Vagina (tissue), 2 donors: ENCODE data around the gene KCNG2. TPM values are rescaled to one million over a fixed set of nuclear protein-coding genes. Genes with fewer than 3 reads are reported as not detected.

Source experiments
- DNase-seq, 2 donors: peaks; one replicate each; pipeline ENCODE4 v3.0.0-alpha.2; 2017; ENCODE audit errors: extremely low spot score in 2 of 2
- H3K27ac ChIP-seq: fragments of 200-600 bp; sonication (generic); one replicate; pipeline ENCODE4 v1.5.1; 2019
- H3K27me3 ChIP-seq: fragments of 200-600 bp; sonication (generic); one replicate; pipeline ENCODE4 v1.5.1; 2019
- H3K36me3 ChIP-seq, 2 donors: fragments of 200-600 bp; sonication (generic); one replicate each; pipeline ENCODE4 v1.5.1; 2017 to 2019
- H3K4me1 ChIP-seq: fragments of 200-600 bp; sonication (generic); one replicate; pipeline ENCODE4 v1.5.1; 2019
- H3K4me3 ChIP-seq, 2 donors: fragments of 200-600 bp; sonication (generic); 1 replicate in 1 of 2; 2 replicates in 1 of 2; pipeline ENCODE4 v1.5.1; 2016 to 2019
- H3K9me3 ChIP-seq: fragments of 200-600 bp; sonication (generic); one replicate; pipeline ENCODE4 v1.5.1; 2019
- POLR2A ChIP-seq, 2 donors: fragments of 450-650 bp; IDR thresholded peaks; one replicate each; pipeline ENCODE4 v1.6.1; 2017; ENCODE audit warnings: antibody characterized with exemption in 2 of 2, mild to moderate bottlenecking in 2 of 2, moderate library complexity in 2 of 2
- POLR2AphosphoS5 ChIP-seq, 2 donors: sonication (generic); formaldehyde crosslinking; IDR thresholded peaks; one replicate each; pipeline ENCODE4 v1.9.0; 2017; ENCODE audit warnings: antibody characterized with exemption in 2 of 2, mild to moderate bottlenecking in 2 of 2, low read depth in 1 of 2; ENCODE audit not compliant: insufficient read depth in 1 of 2
- intact Hi-C: fragments of 100-400 bp; cut with DNase I; formaldehyde crosslinking; loops from one replicate; pipeline ENCODE4 v1.15.1; 2023
- total RNA-seq: library from RNA; depleted of rRNA; stranded (reverse); fragments of >200 nt; gene quantifications from one replicate; pipeline ENCODE4 v1.2.3, GENCODE V29; 2016
- TF ChIP-seq, protein P1 (sequence below), 3 experiments: fragments of 450-650 bp in 2 of 3; fragments of 200-600 bp in 1 of 3; sonication (generic) in 1 of 3; IDR thresholded peaks; one replicate each; pipeline ENCODE4 v1.5.1; 2017 to 2019; ENCODE audit warnings: antibody characterized with exemption in 3 of 3, mild to moderate bottlenecking in 2 of 3, moderate library complexity in 2 of 3

Gene KCNG2
- total RNA-seq, 1 donor from 2014 or later: not detected

DNA sequence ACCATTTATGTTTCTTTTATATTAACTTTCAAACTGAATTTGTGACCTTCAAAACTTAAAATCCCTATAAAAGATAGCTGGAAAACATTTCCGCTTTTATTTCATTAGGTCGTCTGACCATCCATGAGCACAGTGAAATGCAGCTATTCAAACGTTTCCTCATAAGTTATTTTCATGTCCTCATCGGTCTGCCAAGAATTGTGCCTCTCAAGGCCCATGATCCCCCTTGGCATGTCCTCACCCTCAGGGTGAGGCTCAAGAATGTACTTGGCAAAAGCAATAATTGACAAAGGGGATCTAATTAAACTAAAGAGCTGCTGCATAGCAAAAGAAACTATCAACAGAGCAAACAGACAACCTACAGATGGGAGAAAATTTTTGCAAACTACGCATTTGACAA lies 141.4 kb downstream of the KCNG2 start:
- intact Hi-C loops: no loop called here
- H3K4me1 ChIP-seq: peaks cover 39% of the 10 kb centered on the region
- no peaks in the 10 kb centered on the region for H3K9me3 ChIP-seq
- no peak overlapping the region for H3K4me3 ChIP-seq
- TF ChIP-seq, protein P1, sequence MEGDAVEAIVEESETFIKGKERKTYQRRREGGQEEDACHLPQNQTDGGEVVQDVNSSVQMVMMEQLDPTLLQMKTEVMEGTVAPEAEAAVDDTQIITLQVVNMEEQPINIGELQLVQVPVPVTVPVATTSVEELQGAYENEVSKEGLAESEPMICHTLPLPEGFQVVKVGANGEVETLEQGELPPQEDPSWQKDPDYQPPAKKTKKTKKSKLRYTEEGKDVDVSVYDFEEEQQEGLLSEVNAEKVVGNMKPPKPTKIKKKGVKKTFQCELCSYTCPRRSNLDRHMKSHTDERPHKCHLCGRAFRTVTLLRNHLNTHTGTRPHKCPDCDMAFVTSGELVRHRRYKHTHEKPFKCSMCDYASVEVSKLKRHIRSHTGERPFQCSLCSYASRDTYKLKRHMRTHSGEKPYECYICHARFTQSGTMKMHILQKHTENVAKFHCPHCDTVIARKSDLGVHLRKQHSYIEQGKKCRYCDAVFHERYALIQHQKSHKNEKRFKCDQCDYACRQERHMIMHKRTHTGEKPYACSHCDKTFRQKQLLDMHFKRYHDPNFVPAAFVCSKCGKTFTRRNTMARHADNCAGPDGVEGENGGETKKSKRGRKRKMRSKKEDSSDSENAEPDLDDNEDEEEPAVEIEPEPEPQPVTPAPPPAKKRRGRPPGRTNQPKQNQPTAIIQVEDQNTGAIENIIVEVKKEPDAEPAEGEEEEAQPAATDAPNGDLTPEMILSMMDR (IDR thresholded peaks at IDR 0.05): no peak
- H3K27ac ChIP-seq: no peak overlapping the region
- no peaks in the 10 kb centered on the region for H3K27me3 ChIP-seq
- peaks cover 0 to 41% of the 10 kb centered on the region in 2 donors for H3K36me3 ChIP-seq
- DNase-seq: no peak

- H3K27ac ChIP-seq: no peak overlapping the region
- H3K27me3 ChIP-seq: no peaks in the 10 kb centered on the region
- no peak overlapping the region for H3K4me3 ChIP-seq
- no peaks in the 10 kb centered on the region for H3K9me3 ChIP-seq
- no peak for DNase-seq
- peaks cover 51% of the 10 kb centered on the region for H3K4me1 ChIP-seq
- H3K36me3 ChIP-seq: peaks cover 0 to 35% of the 10 kb centered on the region in 2 donors
- TF ChIP-seq POLR2AphosphoS5 (IDR thresholded peaks at IDR 0.05; ENCODE audit: insufficient read depth in 1 of 2, low read depth in 1 of 2): no peak
- no peak for TF ChIP-seq POLR2A (IDR thresholded peaks at IDR 0.05)
- TF ChIP-seq, protein P1 (IDR thresholded peaks at IDR 0.05): no peak
- intact Hi-C loops: no loop called here
Measured at GRCh38 chr18:79940126-79940813, 142.5 kb downstream of the KCNG2 start.

DNA sequence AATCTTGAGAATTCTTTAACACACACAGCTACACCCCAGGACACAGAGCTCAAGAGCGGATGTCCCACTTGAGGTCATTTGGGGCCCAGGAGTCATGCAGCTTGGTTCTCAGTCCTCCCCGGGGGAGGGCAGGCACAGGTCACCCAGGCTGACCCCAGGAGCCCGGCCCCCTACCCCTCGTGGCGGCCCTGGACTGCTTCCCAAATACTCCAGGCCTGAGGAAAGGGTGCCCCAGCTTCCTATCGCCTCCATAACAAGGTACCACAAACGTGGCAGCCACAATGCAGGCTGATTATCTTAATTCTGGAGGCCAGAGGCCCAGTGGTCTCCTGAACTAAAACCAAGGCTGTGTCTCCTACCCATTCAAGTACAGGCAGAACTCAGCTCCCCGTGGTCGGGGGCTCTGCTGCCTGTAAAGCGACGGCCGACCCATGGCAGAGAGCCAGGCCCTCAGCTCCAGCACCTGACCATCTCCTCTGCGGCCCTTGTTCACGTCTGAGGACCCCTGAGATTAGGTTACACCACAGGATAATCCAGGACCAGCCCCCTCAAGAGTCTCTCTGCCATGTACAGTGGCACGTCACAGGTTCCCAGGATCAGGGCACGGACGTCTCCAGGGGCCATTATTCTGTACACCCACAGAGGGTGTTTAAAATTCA lies 143.2 kb downstream of the KCNG2 start:
- Histone ChIP-seq H3K4me3 (no peak overlapping the region), H3K27me3 (no peaks in the 10 kb centered on the region), H3K9me3 (no peaks in the 10 kb centered on the region), H3K27ac (no peak overlapping the region), H3K36me3 (peaks cover 0 to 28% of the 10 kb centered on the region in 2 donors), H3K4me1 (peaks cover 57% of the 10 kb centered on the region)
- DNase-seq: no peak
- TF ChIP-seq, protein P1 (IDR thresholded peaks at IDR 0.05): no peak
- TF ChIP-seq POLR2A (IDR thresholded peaks at IDR 0.05) (no peak), POLR2AphosphoS5 (IDR thresholded peaks at IDR 0.05; ENCODE audit: insufficient read depth in 1 of 2, low read depth in 1 of 2) (no peak)
- intact Hi-C loops: no loop called here

DNA sequence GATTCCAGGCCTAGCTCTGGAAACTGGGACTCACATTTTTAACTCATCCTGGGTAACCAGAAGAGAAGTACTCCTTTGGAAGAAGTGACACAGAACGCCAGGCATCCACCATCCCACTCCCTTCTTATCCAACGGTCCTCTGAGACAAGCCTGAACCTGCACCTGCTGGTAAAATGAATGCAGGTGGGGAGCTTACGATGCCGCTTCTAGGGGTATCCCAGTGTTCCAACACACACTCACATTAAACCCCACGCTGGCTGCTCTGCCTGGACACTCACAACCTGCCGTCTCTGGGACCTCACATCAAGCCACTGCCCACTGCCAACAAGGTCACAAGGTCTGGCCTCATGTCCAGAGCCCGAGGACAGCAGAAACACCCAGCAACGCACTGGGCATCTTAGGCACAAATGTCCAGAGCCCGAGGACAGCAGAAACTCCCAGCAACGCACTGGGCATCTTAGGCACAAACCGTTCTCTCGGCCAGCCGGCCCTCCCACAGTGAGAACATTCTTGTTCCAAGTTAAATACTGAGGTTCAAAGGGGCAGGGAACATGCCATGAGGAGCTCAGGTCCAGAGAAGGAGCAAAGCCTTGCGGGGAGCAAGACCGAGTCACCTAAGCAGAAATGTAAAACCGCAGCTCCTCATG lies 143.9 kb downstream of the KCNG2 start:
- intact Hi-C loops: no loop called here

More for the DNA sequence above, 143.9 kb downstream of the KCNG2 start:
- H3K36me3 ChIP-seq: peaks cover 0 to 28% of the 10 kb centered on the region in 2 donors
- no peak overlapping the region for H3K27ac ChIP-seq
- DNase-seq: no peak
- TF ChIP-seq, protein P1 (IDR thresholded peaks at IDR 0.05): no peak
- no peak for TF ChIP-seq POLR2AphosphoS5 (IDR thresholded peaks at IDR 0.05; ENCODE audit: insufficient read depth in 1 of 2, low read depth in 1 of 2)
- no peak for TF ChIP-seq POLR2A (IDR thresholded peaks at IDR 0.05)
- H3K4me1 ChIP-seq: peaks cover 63% of the 10 kb centered on the region
- H3K27me3 ChIP-seq: no peaks in the 10 kb centered on the region
- no peaks in the 10 kb centered on the region for H3K9me3 ChIP-seq
- H3K4me3 ChIP-seq: no peak overlapping the region
